Measurements from ENCODE around the gene QSOX1.
"Not testable (repeated sequence)": the region's sequence is repeated elsewhere in the genome, so short reads cannot be mapped to it uniquely, and the experiment has no call there.

QSOX1 gene

GRCh38 chr1:180192172-180192571 is 37.5 kb downstream of the QSOX1 start:
- DNase-seq = no peak

- DNase-seq = no peak
Measured at GRCh38 chr1:180193141-180194047, 38.7 kb downstream of the QSOX1 start.

- DNase-seq = no peak
Measured at GRCh38 chr1:180194048-180194425, 39.4 kb downstream of the QSOX1 start.

- DNase-seq = no peak
Measured at GRCh38 chr1:180194546-180195207, 40.0 kb downstream of the QSOX1 start.

- DNase-seq = no peak
Measured at GRCh38 chr1:180195401-180195800, 40.7 kb downstream of the QSOX1 start.

- DNase-seq = no peak
Measured at GRCh38 chr1:180195916-180196315, 41.2 kb downstream of the QSOX1 start.

- no peak for DNase-seq
Measured at GRCh38 chr1:180196436-180197003, 41.9 kb downstream of the QSOX1 start.

GRCh38 chr1:180197231-180197630 is 42.6 kb downstream of the QSOX1 start:
- DNase-seq = no peak

GRCh38 chr1:180198196-180198595 is 43.5 kb downstream of the QSOX1 start:
- DNase-seq = no peak

GRCh38 chr1:180198611-180199010 is 43.9 kb downstream of the QSOX1 start:
- no peak for DNase-seq

GRCh38 chr1:180199018-180199417 is 44.3 kb downstream of the QSOX1 start:
- no peak for DNase-seq

- DNase-seq = no peak
Measured at GRCh38 chr1:180201451-180202200, 47.0 kb downstream of the QSOX1 start.

- DNase-seq = not testable (repeated sequence)
Measured at GRCh38 chr1:180202588-180202987, 47.9 kb downstream of the QSOX1 start.

- DNase-seq = no peak
Measured at GRCh38 chr1:180204231-180204630, 49.6 kb downstream of the QSOX1 start.

- no peak for DNase-seq
Measured at GRCh38 chr1:180206581-180206980, 51.9 kb downstream of the QSOX1 start.

GRCh38 chr1:180208264-180208663 is 53.6 kb downstream of the QSOX1 start:
- DNase-seq = no peak

- no peak for DNase-seq
Measured at GRCh38 chr1:180210008-180210620, 55.4 kb downstream of the QSOX1 start.

- DNase-seq = no peak
Measured at GRCh38 chr1:180211156-180211859, 56.6 kb downstream of the QSOX1 start.

- no peak for DNase-seq
Measured at GRCh38 chr1:180211860-180212229, 57.2 kb downstream of the QSOX1 start.

- no peak for DNase-seq
Measured at GRCh38 chr1:180213401-180214170, 58.9 kb downstream of the QSOX1 start.

Measured in activated naive CD4-positive, alpha-beta T cell (primary cell).